Pancreas (tissue), 10 donors: ENCODE measurements around the gene DLG2. TPM values are rescaled to one million over a fixed set of nuclear protein-coding genes. Genes with fewer than 3 reads are reported as not detected.
"Not testable (repeated sequence)": the region's sequence is repeated elsewhere in the genome, so short reads cannot be mapped to it uniquely, and the experiment has no call there.

Experiments used
- ATAC-seq, 4 donors: fragments of 200-7000 bp; cut with Tn5 transposase; one replicate each; pipeline versions ENCODE4 v1.8.0 to v1.9.1; 2020; ENCODE audit warnings: mild to moderate bottlenecking in 4 of 4, moderate library complexity in 4 of 4
- DNase-seq, 6 donors: peaks; one replicate each; pipeline ENCODE4 v3.0.0-alpha.2; 2020
- FAIRE-seq: peaks from 2 replicates; lab custom pipeline; 2012; peaks lifted over from hg19 to GRCh38; lab: Jason Lieb, UNC
- H3K27ac ChIP-seq, 4 donors: fragments of 200-600 bp; sonication (generic); 1 replicate in 3 of 4; 2 replicates in 1 of 4; pipeline versions ENCODE4 v1.5.0 to v1.8.0; 2020
- H3K27me3 ChIP-seq, 4 donors: fragments of 200-600 bp; one replicate each; pipeline ENCODE4 v1.8.0; 2021
- H3K36me3 ChIP-seq, 3 donors: fragments of 200-600 bp; sonication (generic) in 1 of 3; one replicate each; pipeline versions ENCODE4 v1.5.0 to v1.8.0; 2020 to 2021
- H3K4me1 ChIP-seq, 3 donors: fragments of 200-600 bp; one replicate each; pipeline ENCODE4 v1.8.0; 2021
- H3K4me3 ChIP-seq, 4 donors: fragments of 200-600 bp; sonication (generic) in 2 of 4; one replicate each; pipeline versions ENCODE4 v1.5.0 to v1.8.0; 2020 to 2021
- H3K9me3 ChIP-seq, 4 donors: fragments of 200-600 bp; one replicate each; pipeline ENCODE4 v1.8.0; 2021
- WGBS, 2 donors: extraction: QIAGEN DNeasy Blood & Tissue Kit; methylation state at CpG; one replicate each; pipeline ENCODE4 v1.1.7; 2013; 5-methylcytosine and 5-hydroxymethylcytosine counted together
- intact Hi-C, 3 donors: fragments of 100-400 bp; cut with DNase I; formaldehyde crosslinking; loops; one replicate each; pipeline versions ENCODE4 v1.11.1 to v1.14.2; 2022
- polyA plus RNA-seq, 2 donors: library from polyadenylated mRNA; stranded (reverse); fragments of 200-250 nt; gene quantifications; one replicate each; pipeline ENCODE4 v1.2.3, GENCODE V29; 2013
- total RNA-seq, 6 donors: library from RNA; stranded (reverse); fragmentation: NEBNext Ultra II Directional in 4 of 6; extraction: Animal tissue kit (Norgen Biotek cat#: 25700) in 4 of 6; gene quantifications; one replicate each; pipeline versions ENCODE4 v1.2.1 to v1.2.4, GENCODE V29; 2021 to 2023
- TF ChIP-seq, protein P1 (sequence below), 4 donors: fragments of 200-600 bp; sonication (generic) in 3 of 4; IDR thresholded peaks; one replicate each; pipeline versions ENCODE4 v1.5.0 to v1.8.0; 2021; ENCODE audit warnings: antibody characterized with exemption in 4 of 4
- donor health status: healthy with polysubstance abuse.
- donor health status: DM: no; HTN: no; CAD: no; lungs with moderate emphysema.
- donor health status: DM: no; HTN: no; CAD: no.
- donor health status: control.
- donor health status: control.
- donor health status: Bipolar disorder and iron deficiency.
- donor health status: DM: yes; HTN: yes; CAD: no.
- donor health status: DM: no; HTN: no; CAD: no.
- donor health status: DM: no; HTN: no; CAD: no.
- donor health status: DM: yes; HTN: yes; CAD: no.

Gene DLG2
- total and polyA plus RNA-seq, 8 donors, result 1.2 to 5.4 (median 3.6) TPM

DNA sequence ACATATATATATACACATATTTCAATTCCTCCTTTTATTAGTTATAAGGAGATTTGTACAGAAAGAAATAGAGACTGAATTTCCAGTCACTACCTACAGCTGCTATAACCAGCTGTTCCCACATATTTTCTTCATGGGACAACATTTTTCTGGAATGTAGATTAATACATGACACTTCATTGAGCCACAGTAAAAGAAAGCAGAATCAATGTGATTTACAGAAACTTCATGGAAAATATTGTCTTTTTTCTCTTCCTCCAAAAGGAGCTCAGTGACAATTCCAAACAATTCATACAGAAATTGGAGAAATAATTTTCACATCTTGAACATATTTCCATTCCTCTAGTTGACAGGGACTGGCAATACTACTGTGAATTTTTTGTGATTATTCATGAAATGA, 249.2 kb downstream of the DLG2 start:
- no peak overlapping the region for H3K27ac ChIP-seq
- intact Hi-C loops, result no loop called here
- DNase-seq (no peak), FAIRE-seq (no peak), ATAC-seq (no peak)
- H3K4me3 ChIP-seq, result no peak overlapping the region
- H3K4me1 ChIP-seq, result no peaks in the 10 kb centered on the region
- H3K36me3 ChIP-seq, result no peaks in the 10 kb centered on the region
- H3K9me3 ChIP-seq, result no peaks in the 10 kb centered on the region
- H3K27me3 ChIP-seq, result no peaks in the 10 kb centered on the region
- TF ChIP-seq, protein P1, sequence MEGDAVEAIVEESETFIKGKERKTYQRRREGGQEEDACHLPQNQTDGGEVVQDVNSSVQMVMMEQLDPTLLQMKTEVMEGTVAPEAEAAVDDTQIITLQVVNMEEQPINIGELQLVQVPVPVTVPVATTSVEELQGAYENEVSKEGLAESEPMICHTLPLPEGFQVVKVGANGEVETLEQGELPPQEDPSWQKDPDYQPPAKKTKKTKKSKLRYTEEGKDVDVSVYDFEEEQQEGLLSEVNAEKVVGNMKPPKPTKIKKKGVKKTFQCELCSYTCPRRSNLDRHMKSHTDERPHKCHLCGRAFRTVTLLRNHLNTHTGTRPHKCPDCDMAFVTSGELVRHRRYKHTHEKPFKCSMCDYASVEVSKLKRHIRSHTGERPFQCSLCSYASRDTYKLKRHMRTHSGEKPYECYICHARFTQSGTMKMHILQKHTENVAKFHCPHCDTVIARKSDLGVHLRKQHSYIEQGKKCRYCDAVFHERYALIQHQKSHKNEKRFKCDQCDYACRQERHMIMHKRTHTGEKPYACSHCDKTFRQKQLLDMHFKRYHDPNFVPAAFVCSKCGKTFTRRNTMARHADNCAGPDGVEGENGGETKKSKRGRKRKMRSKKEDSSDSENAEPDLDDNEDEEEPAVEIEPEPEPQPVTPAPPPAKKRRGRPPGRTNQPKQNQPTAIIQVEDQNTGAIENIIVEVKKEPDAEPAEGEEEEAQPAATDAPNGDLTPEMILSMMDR (IDR thresholded peaks at IDR 0.05), result no peak

DNA sequence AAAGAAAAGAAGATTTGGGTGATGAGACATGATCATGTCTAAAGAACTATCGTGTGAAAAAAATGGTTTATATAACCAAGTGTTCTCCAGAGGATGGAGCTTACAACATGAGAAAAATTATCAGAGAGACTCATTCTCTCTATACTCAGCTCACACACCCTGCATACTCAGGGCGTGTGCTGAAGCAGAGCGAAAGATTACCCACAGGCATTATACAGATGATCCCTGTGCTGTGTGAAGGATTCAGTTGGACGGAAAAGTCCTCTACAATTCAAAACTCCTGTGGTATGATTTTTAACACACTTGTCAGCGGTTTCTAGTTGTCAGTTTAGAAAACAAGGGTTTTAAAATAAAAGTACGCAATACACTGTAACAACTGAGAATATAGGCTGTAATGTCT, 267.3 kb downstream of the DLG2 start:
- intact Hi-C loops, result no loop called here
- DNase-seq (no peak), FAIRE-seq (no peak), ATAC-seq (no peak)
- H3K36me3 ChIP-seq, result no peaks in the 10 kb centered on the region
- TF ChIP-seq, protein P1 (IDR thresholded peaks at IDR 0.05), result no peak
- no peaks in the 10 kb centered on the region for H3K9me3 ChIP-seq
- no peak overlapping the region for H3K4me3 ChIP-seq
- H3K27me3 ChIP-seq, result no peaks in the 10 kb centered on the region
- WGBS, 2 donors, result 93% methylated on average over 6 of the region's 6 CpGs
- H3K27ac ChIP-seq, result no peak overlapping the region
- H3K4me1 ChIP-seq, result no peaks in the 10 kb centered on the region

DNA sequence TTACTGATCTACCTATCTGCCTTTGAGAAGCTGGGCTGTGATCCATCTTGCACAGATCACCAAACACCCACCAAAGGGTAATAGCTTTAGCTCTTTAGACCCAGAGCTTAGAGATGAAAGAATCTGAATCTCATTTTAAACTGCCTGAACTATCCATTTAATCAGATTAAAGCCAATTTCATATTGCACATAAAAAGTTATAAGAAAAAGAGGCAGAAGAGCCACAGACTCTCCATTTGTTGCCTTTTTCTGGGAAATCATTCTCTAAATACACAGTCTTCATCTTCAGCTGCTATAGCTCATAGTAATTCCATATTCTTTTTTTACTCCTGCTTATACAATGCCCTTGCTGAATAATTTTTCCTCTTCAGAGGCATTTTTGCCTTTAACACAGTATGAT, 271.2 kb downstream of the DLG2 start:
- TF ChIP-seq, protein P1 (IDR thresholded peaks at IDR 0.05), result no peak
- intact Hi-C loops, result no loop called here
- no peaks in the 10 kb centered on the region for H3K27me3 ChIP-seq
- FAIRE-seq, result no peak
- no peaks in the 10 kb centered on the region for H3K9me3 ChIP-seq
- no peak overlapping the region for H3K27ac ChIP-seq
- no peak for ATAC-seq
- DNase-seq, result no peak
- no peaks in the 10 kb centered on the region for H3K4me1 ChIP-seq
- no peak overlapping the region for H3K4me3 ChIP-seq
- no peaks in the 10 kb centered on the region for H3K36me3 ChIP-seq

DNA sequence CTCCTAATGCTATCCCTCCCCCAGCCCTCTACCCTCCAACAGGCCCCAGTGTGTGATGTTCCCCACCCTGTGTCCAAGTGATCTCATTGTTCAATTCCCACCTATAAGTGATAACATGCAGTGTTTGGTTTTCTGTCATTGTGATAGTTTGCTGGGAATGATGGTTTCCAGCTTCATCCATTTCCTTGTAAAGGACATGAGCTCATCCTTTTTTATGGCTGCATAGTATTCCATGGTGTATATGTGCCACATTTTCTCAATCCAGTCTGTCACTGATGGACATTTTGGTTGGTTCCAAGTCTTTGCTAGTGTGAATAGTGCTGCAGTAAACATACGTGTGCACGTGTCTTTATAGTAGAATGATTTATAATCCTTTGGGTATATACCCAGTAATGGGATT, 277.6 kb downstream of the DLG2 start:
- H3K4me1 ChIP-seq, DNase-seq, H3K36me3 ChIP-seq, H3K27ac ChIP-seq, FAIRE-seq, H3K4me3 ChIP-seq, H3K27me3 ChIP-seq, intact Hi-C loops, ATAC-seq, H3K9me3 ChIP-seq: not testable (repeated sequence)
- 88 to 91% methylated on average over 2 of the region's 2 CpGs for WGBS, 2 donors

DNA sequence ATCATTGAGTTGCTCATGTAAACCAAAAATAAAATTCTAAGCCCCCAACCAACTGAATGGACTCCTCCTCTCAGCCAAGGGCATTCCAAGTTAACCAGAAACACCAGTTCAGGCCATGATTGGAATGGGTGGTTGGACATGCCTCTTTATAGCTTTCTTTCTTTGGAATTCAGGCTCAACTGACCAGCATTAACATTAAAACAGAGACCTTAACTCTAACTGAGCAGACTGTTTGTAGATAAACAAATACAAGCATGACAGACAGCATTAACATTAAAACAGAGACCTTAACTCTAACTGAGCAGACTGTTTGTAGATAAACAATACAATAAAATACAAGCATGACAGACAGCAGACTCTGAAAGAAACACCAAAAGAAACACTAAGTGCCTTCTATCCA, 278.2 kb downstream of the DLG2 start:
- ATAC-seq (no peak), FAIRE-seq (no peak)
- intact Hi-C loops, result no loop called here

More for the DNA sequence above, 278.2 kb downstream of the DLG2 start:
- DNase-seq, result no peak
- no peak overlapping the region for H3K4me3 ChIP-seq
- no peaks in the 10 kb centered on the region for H3K4me1 ChIP-seq
- TF ChIP-seq, protein P1 (IDR thresholded peaks at IDR 0.05), result no peak
- H3K9me3 ChIP-seq, result no peaks in the 10 kb centered on the region
- H3K36me3 ChIP-seq, result no peaks in the 10 kb centered on the region
- H3K27me3 ChIP-seq, result no peaks in the 10 kb centered on the region
- H3K27ac ChIP-seq, result no peak overlapping the region
